ENCODE data around the gene BRF1.
"Not testable (repeated sequence)": the region's sequence is repeated elsewhere in the genome, so short reads cannot be mapped to it uniquely, and the experiment has no call there.

BRF1 gene

GRCh38 chr14:105331575-105332349 lies 31.0 kb upstream of the BRF1 start:
- DNase-seq: no peak

DNA sequence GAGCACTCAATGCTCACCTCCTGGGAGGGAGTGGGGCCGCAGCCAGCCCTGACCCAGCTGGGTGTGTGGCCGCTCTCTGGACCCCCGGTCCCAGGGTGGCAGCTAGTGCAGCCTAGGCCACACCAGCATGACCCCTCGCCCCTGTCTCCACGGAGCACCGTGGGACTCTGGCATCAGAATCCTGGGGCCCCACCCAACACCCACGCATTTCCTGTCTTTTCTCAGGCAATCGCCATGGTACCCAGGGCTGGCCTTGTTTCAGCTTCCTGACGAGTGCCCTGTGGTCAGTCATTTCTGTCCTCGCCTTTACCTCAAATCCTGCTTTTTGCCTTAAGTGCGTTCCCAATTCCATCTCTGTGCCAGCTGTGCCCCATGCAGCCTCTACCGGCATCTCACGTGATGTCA lies 29.7 kb upstream of the BRF1 start:
- DNase-seq: no peak

DNA sequence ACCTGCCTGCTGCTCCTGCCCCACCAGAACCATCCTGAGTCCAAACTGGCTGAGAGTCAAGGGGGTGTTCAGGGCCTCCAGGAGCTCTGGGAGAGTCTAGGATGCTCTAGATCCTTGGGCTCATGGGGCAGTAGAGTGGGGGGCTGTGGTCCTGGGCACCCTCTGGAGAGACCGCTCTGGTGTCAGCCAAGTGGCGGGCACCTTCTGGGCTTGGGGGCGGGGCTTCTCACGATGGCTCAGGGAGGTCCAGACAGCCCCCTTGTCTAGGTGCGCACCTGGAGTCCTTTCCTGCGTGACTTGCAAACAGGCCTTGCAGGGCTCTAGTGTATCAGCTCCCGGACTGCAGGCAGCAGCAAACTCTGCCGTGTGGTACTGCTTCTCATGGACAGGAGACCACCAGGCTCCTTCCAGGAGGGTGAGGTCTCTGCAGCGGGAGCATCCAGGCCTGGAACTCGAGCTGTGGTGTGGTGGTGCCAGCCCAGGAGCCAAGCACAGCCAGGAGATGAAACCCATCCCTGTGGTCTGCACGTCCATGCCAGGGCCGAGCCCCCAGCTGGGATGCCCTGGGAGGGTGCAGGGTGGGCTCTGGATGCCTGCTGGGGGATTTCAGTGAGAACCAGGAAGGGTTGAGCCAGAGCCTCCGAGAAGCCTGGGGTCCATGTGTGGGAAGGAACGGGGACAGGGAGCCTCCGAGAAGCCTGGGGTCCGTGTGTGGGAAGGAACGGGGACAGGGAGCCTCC lies 28.8 kb upstream of the BRF1 start:
- DNase-seq: no peak

GRCh38 chr14:105328678-105329390 lies 28.0 kb upstream of the BRF1 start:
- DNase-seq: no peak

DNA sequence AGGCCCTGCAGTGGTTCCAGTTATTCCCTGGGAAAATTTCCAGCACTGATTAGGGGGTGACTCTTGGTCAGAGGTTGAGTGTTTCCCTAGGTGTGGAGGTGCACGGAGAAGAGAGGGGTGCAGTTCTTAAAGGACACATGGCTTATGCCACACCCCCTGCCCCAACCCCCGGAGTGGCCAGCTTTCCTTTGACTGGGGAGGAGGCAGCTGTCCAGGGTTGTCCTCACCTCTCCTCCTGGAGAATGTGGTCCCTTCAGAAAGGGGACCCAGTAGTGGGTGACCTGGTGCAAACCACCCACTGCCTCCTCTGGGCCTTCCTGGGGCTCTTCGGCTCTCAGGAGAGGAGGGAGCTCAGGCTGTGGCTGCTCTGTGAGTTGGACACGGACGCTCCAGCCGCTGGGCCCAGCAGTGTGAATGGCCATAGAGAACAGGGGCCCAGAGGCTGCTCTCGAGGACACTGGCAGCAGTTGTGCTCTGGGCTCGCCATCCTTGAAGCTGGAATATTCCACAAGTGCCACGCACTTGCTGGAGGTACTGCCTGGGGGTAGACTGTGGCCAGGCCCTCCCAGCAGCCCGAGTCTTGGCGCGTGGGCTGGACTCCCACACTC lies 27.4 kb upstream of the BRF1 start:
- DNase-seq: no peak

GRCh38 chr14:105327695-105328045 lies 26.9 kb upstream of the BRF1 start:
- DNase-seq: not testable (repeated sequence)

DNA sequence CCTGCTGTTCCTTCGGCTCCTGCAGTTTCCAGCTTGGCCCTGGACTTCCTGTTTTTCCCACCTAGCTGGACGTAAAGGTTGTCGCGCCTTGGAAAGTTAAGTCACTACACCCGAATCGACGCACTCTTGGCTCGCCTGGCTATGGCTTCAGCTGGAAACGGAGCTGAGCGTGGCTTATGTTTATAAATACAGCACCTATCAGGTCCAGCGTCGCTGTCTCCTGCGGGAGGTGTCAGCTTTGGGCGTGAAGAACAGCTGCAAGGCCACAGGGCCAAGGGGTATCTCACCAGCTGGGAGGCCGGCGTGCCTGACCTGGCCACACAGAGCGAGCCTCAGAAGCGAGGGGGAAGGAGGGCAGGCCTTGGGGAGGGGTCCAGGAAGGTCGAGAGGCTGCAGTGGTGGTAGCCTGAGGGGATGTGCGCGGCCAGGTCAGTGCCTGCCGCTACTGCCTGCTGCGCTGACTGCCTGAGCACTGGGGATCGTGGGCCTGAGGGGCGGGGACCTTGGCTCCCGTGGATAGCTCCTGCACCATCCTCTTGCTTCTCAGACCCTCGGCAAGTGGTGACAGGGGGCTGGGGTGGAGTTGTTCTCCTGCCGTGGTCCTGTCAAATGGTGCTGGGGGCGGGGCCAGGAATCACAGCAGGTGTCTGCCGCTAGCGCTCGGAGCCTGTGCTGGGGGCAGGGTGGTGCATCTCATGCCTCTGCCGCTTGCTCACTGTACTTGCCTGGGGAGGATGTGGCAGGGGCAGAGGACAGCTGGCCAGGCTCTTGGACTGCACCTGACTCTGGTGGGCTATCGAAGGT lies 26.3 kb upstream of the BRF1 start:
- DNase-seq: no peak

DNA sequence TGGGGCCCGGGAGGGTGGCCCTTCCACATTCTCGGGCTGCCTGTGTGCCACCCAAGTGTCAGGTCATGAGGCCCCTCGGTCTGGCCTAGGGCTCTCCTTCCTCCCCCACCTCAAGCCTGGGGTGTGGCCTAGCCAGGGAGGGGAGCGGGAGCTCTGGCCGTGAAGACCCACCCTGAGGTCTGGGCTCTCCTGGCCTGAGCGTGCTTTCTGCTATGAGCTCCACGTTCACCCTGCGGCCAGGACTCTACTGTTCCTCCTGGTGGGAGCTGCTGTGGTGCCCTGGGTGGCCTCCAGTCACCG lies 25.7 kb upstream of the BRF1 start:
- DNase-seq: no peak

- DNase-seq: no peak
These were observed 25.1 kb upstream of the BRF1 start for GRCh38 chr14:105325716-105326567.

DNA sequence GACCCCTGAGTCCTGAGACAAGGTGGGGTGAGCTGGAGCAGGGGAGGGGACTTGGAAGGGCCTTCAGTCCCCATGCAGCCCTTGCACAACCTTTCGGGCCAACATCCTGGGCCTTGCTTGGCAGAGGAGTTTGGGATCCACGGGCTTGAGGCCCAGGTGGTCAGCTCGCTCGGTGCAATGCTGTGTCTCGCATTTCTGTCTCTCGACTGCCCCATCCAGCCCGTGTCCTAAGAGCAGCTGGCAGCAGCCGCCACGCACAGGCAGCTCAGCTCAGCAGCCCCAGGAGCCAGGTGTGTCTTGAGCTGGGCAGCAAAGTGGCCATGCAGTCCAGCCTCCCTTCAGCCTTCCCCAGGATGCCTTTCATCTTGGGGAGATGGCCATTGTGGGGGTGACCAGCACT lies 24.5 kb upstream of the BRF1 start:
- no peak for DNase-seq

DNA sequence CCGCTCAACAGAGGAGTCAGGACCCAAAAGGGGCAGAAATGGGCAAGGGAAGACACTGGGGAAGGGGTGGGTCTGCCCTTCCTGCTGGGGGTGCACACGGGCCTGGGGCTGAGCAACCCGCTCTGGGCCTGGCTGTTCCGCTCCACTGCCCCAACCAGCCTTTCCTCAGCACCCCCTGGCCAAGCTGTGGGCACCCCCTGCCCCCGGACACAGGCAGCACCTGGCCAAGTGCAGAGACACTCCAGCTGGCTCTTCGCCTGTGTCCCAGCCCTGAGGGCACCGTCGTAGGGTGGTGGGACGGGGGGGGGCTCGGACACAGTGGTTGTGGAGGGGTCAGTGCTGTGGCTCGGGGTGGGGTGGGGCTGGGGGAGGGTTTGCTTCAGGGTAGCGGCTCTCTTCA lies 24.1 kb upstream of the BRF1 start:
- no peak for DNase-seq

- no peak for DNase-seq
These were observed 23.4 kb upstream of the BRF1 start for GRCh38 chr14:105324080-105324778.

GRCh38 chr14:105323663-105324062 lies 22.9 kb upstream of the BRF1 start:
- DNase-seq: no peak

- no peak for DNase-seq
These were observed 22.2 kb upstream of the BRF1 start for GRCh38 chr14:105322791-105323556.

DNA sequence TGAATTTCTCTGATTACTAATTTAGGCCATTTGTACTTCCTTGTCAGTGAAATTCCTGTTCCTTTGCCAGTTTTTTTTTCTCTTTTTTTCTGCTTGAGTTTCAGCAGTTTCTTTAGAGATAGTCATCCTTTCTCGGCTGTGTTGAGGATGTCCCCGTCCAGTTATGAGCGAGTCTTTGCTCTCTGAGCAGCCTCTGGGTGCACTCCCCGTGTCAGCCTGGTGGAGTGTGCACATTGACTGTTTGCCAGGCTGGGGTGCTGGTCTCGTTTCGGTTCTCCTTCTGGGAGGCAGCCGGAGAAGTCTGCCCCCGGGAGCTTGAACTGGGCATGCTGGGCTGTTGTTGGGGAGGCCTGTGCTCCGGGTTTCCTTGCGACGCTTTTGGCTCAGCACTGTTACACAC lies 16.7 kb upstream of the BRF1 start:
- no peak for DNase-seq

- DNase-seq: no peak
These were observed 16.2 kb upstream of the BRF1 start for GRCh38 chr14:105316968-105317510.

- DNase-seq: no peak
These were observed 15.8 kb upstream of the BRF1 start for GRCh38 chr14:105316577-105316941.

GRCh38 chr14:105315941-105316576 lies 15.3 kb upstream of the BRF1 start:
- DNase-seq: no peak

DNA sequence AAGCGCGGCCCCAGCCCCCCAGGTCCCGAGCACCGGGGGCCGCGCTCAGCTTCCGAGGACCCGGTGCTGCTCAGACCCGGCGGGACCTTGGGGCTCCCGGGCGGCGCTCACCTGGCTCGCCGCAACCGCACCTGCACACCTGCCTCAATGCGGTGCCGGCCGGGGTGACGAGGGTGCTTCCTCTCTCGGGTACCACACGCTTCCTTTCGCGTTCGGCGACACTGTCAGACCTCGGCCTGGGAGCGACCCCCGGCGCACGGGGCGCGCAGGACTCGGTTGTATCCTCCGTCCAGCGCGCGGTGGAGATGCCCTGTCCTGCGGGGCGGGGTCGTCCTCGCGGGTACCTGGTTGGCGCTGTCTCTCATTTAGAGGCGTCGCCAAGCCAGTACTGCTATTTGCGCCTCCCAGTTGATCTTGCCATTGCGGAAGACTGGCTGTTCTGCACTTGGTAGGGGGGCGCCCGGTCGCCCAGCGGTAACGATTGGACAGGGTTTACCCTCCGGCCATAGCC lies 14.5 kb upstream of the BRF1 start:
- DNase-seq: no peak

Measured in NCI-H187 treated with DMSO at 0.1 percent for 48 hours (cell line).